ENCODE results near the gene CYSRT1. TPM values are rescaled to one million over a fixed set of nuclear protein-coding genes. Genes with fewer than 3 reads are reported as not detected.

The CYSRT1 gene
- total and polyA plus RNA-seq, 2 donors (not counting 1 experiment from before 2014, with no cell fraction given), result 0.19 to 0.66 TPM

DNA sequence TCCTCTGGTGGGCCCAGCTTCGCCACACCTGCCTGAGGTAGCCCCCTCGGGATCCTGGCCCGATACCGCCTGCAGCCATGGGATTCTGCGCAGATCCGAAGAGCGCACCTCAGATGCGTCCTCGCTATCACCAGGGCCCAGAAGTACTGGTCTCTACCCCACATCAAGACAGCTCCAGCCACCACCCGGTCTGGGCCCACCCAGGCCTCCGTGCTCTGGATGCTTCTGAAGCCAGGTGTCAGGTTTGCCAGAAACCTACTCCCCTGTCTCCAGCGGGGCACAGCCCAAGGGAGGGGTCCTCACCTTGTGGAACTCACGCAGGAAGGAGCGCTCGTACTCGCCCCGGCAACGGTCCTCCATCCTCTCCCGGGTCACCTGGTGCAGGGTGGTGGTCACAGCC lies 39.1 kb upstream of the CYSRT1 start:
- TF ChIP-seq, protein P1, sequence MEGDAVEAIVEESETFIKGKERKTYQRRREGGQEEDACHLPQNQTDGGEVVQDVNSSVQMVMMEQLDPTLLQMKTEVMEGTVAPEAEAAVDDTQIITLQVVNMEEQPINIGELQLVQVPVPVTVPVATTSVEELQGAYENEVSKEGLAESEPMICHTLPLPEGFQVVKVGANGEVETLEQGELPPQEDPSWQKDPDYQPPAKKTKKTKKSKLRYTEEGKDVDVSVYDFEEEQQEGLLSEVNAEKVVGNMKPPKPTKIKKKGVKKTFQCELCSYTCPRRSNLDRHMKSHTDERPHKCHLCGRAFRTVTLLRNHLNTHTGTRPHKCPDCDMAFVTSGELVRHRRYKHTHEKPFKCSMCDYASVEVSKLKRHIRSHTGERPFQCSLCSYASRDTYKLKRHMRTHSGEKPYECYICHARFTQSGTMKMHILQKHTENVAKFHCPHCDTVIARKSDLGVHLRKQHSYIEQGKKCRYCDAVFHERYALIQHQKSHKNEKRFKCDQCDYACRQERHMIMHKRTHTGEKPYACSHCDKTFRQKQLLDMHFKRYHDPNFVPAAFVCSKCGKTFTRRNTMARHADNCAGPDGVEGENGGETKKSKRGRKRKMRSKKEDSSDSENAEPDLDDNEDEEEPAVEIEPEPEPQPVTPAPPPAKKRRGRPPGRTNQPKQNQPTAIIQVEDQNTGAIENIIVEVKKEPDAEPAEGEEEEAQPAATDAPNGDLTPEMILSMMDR (conservative IDR thresholded peaks at IDR 0.05 in 1 of 2, IDR thresholded peaks at IDR 0.05 in 1 of 2; ENCODE audit: low read depth in 1 of 2, low read length in 2 of 2), result no peak
- TF ChIP-seq EZH2 (IDR thresholded peaks at IDR 0.05; ENCODE audit: low read length, missing control alignments), result no peak

DNA sequence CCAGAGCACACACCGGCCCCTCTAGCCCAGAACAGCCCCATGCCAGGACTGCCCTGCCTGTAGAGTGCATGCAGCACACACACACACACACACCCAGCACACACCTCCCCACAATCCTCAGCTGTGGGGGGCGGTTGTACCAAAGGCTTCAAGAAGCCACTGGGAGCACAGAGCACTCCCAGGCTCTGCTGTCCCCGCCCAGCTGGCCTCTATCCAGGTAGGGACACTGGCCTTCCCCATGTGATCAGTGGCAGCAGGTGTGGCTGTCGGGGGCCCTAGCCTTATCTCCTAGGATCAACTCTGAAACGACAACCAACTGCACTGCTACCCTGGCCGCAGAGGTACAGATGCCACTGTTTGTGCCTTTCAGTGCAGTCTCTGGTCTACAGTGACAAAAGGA lies 38.6 kb upstream of the CYSRT1 start:
- Histone ChIP-seq H2AFZ (ENCODE audit: low read length) (no peak overlapping the region), H3K9ac (ENCODE audit: insufficient read depth, low read length) (no peak overlapping the region), H3K79me2 (ENCODE audit: control insufficient read depth, insufficient read depth, low read length) (peaks cover 36% of the 10 kb centered on the region), H3K4me1 (ENCODE audit: control insufficient read depth, extremely low read depth, insufficient read depth, low read length) (peaks cover 19% of the 10 kb centered on the region), H3K4me3 (replicated peaks in 1 of 4; ENCODE audit: control extremely low read depth in 1 of 4, insufficient read depth in 1 of 4, low read depth in 3 of 4, low read length in 4 of 4) (peak overlapping the region in 1 of 4 experiments; percentile 97), H4K20me1 (ENCODE audit: control insufficient read depth, extremely low read depth, insufficient read depth, low read length) (no peaks in the 10 kb centered on the region), H3K4me2 (ENCODE audit: extremely low read depth, insufficient read depth, low read length) (no peak overlapping the region), H3K9me3 (ENCODE audit: control insufficient read depth, insufficient read depth, low read depth, low read length) (no peaks in the 10 kb centered on the region), H3K27me3 (ENCODE audit: control insufficient read depth, insufficient read depth, low read length) (no peaks in the 10 kb centered on the region), H3K27ac (ENCODE audit: insufficient read depth, low read length) (no peak overlapping the region), H3K36me3 (ENCODE audit: control insufficient read depth, insufficient read depth, low read length) (peaks cover 34% of the 10 kb centered on the region)
- TF ChIP-seq, protein P1 (conservative IDR thresholded peaks at IDR 0.05 in 1 of 2, IDR thresholded peaks at IDR 0.05 in 1 of 2; ENCODE audit: low read depth in 1 of 2, low read length in 2 of 2), result no peak
- TF ChIP-seq EZH2 (IDR thresholded peaks at IDR 0.05; ENCODE audit: low read length, missing control alignments), result no peak
- no peak for DNase-seq (ENCODE audit: low read depth in 2 of 2)

More for the DNA sequence above, 39.1 kb upstream of the CYSRT1 start:
- Histone ChIP-seq H3K4me3 (replicated peaks in 1 of 4; ENCODE audit: control extremely low read depth in 1 of 4, insufficient read depth in 1 of 4, low read depth in 3 of 4, low read length in 4 of 4) (no peak overlapping the region), H3K4me2 (ENCODE audit: extremely low read depth, insufficient read depth, low read length) (no peak overlapping the region), H3K9ac (ENCODE audit: insufficient read depth, low read length) (no peak overlapping the region), H3K27ac (ENCODE audit: insufficient read depth, low read length) (no peak overlapping the region), H2AFZ (ENCODE audit: low read length) (no peak overlapping the region), H3K27me3 (ENCODE audit: control insufficient read depth, insufficient read depth, low read length) (no peaks in the 10 kb centered on the region), H4K20me1 (ENCODE audit: control insufficient read depth, extremely low read depth, insufficient read depth, low read length) (no peaks in the 10 kb centered on the region), H3K79me2 (ENCODE audit: control insufficient read depth, insufficient read depth, low read length) (peaks cover 31% of the 10 kb centered on the region), H3K9me3 (ENCODE audit: control insufficient read depth, insufficient read depth, low read depth, low read length) (no peaks in the 10 kb centered on the region), H3K36me3 (ENCODE audit: control insufficient read depth, insufficient read depth, low read length) (peaks cover 34% of the 10 kb centered on the region), H3K4me1 (ENCODE audit: control insufficient read depth, extremely low read depth, insufficient read depth, low read length) (peaks cover 19% of the 10 kb centered on the region)
- no peak for DNase-seq (ENCODE audit: low read depth in 2 of 2)

DNA sequence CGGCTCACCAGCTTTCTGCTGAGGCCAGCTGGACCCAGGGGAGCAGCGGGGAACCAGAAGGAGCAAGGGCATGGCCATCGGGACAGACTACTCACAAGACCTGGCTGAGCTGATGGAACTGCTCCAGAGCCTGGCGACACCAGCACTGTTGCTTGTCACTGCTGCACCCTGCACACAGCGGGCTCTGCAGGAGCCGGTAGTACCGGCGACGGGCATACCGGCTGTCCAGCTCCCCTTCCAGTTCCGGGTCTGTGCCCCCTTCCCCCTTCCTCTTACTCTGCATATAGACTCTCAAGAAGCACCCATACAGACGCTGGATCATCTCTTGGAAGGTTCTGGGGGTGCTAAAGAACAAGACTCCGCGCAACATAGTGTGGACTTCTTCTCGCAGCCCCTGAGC lies 37.6 kb upstream of the CYSRT1 start:
- H2AFZ ChIP-seq (ENCODE audit: low read length), result no peak overlapping the region
- H3K4me3 ChIP-seq (replicated peaks in 1 of 4; ENCODE audit: control extremely low read depth in 1 of 4, insufficient read depth in 1 of 4, low read depth in 3 of 4, low read length in 4 of 4), result peak overlapping the region; percentile 77 to 97 (median 96)
- peaks cover 36% of the 10 kb centered on the region for H3K36me3 ChIP-seq (ENCODE audit: control insufficient read depth, insufficient read depth, low read length)
- H3K27me3 ChIP-seq (ENCODE audit: control insufficient read depth, insufficient read depth, low read length), result no peaks in the 10 kb centered on the region
- peak overlapping the region; percentile 81 for H3K4me2 ChIP-seq (ENCODE audit: extremely low read depth, insufficient read depth, low read length)
- H3K9ac ChIP-seq (ENCODE audit: insufficient read depth, low read length), result no peak overlapping the region
- no peak overlapping the region for H3K27ac ChIP-seq (ENCODE audit: insufficient read depth, low read length)
- H3K79me2 ChIP-seq (ENCODE audit: control insufficient read depth, insufficient read depth, low read length), result peaks cover 36% of the 10 kb centered on the region
- TF ChIP-seq EZH2 (IDR thresholded peaks at IDR 0.05; ENCODE audit: low read length, missing control alignments), result no peak
- TF ChIP-seq, protein P1 (conservative IDR thresholded peaks at IDR 0.05 in 1 of 2, IDR thresholded peaks at IDR 0.05 in 1 of 2; ENCODE audit: low read depth in 1 of 2, low read length in 2 of 2), result no peak
- H3K9me3 ChIP-seq (ENCODE audit: control insufficient read depth, insufficient read depth, low read depth, low read length), result no peaks in the 10 kb centered on the region
- peaks cover 19% of the 10 kb centered on the region for H3K4me1 ChIP-seq (ENCODE audit: control insufficient read depth, extremely low read depth, insufficient read depth, low read length)
- no peaks in the 10 kb centered on the region for H4K20me1 ChIP-seq (ENCODE audit: control insufficient read depth, extremely low read depth, insufficient read depth, low read length)
- no peak for DNase-seq (ENCODE audit: low read depth in 2 of 2)

All from fibroblast of lung (primary cell).